CD14-positive monocyte (primary cell): ENCODE results near the gene FAM210B. TPM values are rescaled to one million over a fixed set of nuclear protein-coding genes. Genes with fewer than 3 reads are reported as not detected.
"Not testable (repeated sequence)": the region's sequence is repeated elsewhere in the genome, so short reads cannot be mapped to it uniquely, and the experiment has no call there.

Source experiments
- DNase-seq, 3 donors: peaks; one replicate each; pipeline ENCODE4 v3.0.0-alpha.2; 2011 to 2022
- H2AFZ ChIP-seq: 2 replicates; pipeline ENCODE4 v1.6.0; 2012; ENCODE audit warnings: mild to moderate bottlenecking, low read depth, low read length, inconsistent platforms; ENCODE audit not compliant: insufficient read depth, poor library complexity, severe bottlenecking
- H3K27ac ChIP-seq, 2 donors: 1 replicate in 1 of 2; 2 replicates in 1 of 2; pipeline ENCODE4 v1.5.1; 2012 to 2013; ENCODE audit warnings: low read length in 2 of 2, control low read depth in 1 of 2, inconsistent platforms in 1 of 2, low read depth in 1 of 2, mild to moderate bottlenecking in 1 of 2
- H3K27me3 ChIP-seq, 2 donors: one replicate each; pipeline versions ENCODE4 v1.6.0 to v1.6.1; 2011 to 2013; ENCODE audit warnings: low read length in 2 of 2; ENCODE audit not compliant: control insufficient read depth in 2 of 2, insufficient read depth in 2 of 2
- H3K36me3 ChIP-seq, 2 donors: replicated peaks in 1 of 2; 1 replicate in 1 of 2; 2 replicates in 1 of 2; pipeline versions ENCODE4 v1.5.1 to v1.6.1; 2012 to 2013; ENCODE audit warnings: low read length in 2 of 2, control low read depth in 1 of 2, inconsistent platforms in 1 of 2, mild to moderate bottlenecking in 1 of 2; ENCODE audit not compliant: insufficient read depth in 2 of 2, control insufficient read depth in 1 of 2
- H3K4me1 ChIP-seq, 2 donors: 1 replicate in 1 of 2; 2 replicates in 1 of 2; pipeline versions ENCODE4 v1.5.1 to v1.6.1; 2012 to 2013; ENCODE audit warnings: low read length in 2 of 2, control low read depth in 1 of 2, inconsistent platforms in 1 of 2, mild to moderate bottlenecking in 1 of 2, moderate library complexity in 1 of 2; ENCODE audit not compliant: insufficient read depth in 2 of 2, control insufficient read depth in 1 of 2
- H3K4me2 ChIP-seq: replicated peaks from 2 replicates; pipeline ENCODE3; 2012; ENCODE audit warnings: low read length, moderate library complexity, mild to moderate bottlenecking; ENCODE audit not compliant: poor library complexity, severe bottlenecking; ENCODE audit errors: extremely low read depth
- H3K4me3 ChIP-seq, 3 experiments: fragments of 200-600 bp in 1 of 3; sonication (generic) in 1 of 3; replicated peaks in 1 of 3; 1 replicate in 2 of 3; 2 replicates in 1 of 3; pipeline ENCODE4 v1.5.1; 2011 to 2013; ENCODE audit warnings: low read length in 3 of 3, mild to moderate bottlenecking in 3 of 3, control low read depth in 2 of 3, low read depth in 2 of 3, inconsistent platforms in 1 of 3, moderate library complexity in 1 of 3
- H3K79me2 ChIP-seq: 2 replicates; pipeline ENCODE4 v1.6.0; 2012; ENCODE audit warnings: mild to moderate bottlenecking, control low read depth, inconsistent platforms, low read length, moderate library complexity; ENCODE audit not compliant: insufficient read depth
- H3K9ac ChIP-seq: 2 replicates; pipeline ENCODE4 v1.6.0; 2017; ENCODE audit warnings: low read length, mild to moderate bottlenecking; ENCODE audit not compliant: insufficient read depth, poor library complexity, severe bottlenecking
- H3K9me3 ChIP-seq, 2 donors: replicated peaks in 1 of 2; 1 replicate in 1 of 2; 2 replicates in 1 of 2; pipeline versions ENCODE4 v1.5.1 to v1.6.1; 2012 to 2013; ENCODE audit warnings: low read length in 2 of 2, control low read depth in 1 of 2; ENCODE audit not compliant: control insufficient read depth in 1 of 2, insufficient read depth in 1 of 2
- H4K20me1 ChIP-seq: 2 replicates; pipeline ENCODE4 v1.6.0; 2012; ENCODE audit warnings: mild to moderate bottlenecking, low read length, control low read depth, moderate library complexity; ENCODE audit not compliant: insufficient read depth
- H3K27ac Mint-ChIP-seq, 7 donors: one replicate each; pipeline ENCODE4 v1.8.0; 2020; ENCODE audit warnings: mild to moderate bottlenecking in 7 of 7, mixed read lengths in 7 of 7, moderate library complexity in 6 of 7, inconsistent platforms in 2 of 7
- H3K27me3 Mint-ChIP-seq, 3 donors: one replicate each; pipeline ENCODE4 v1.8.0; 2021 to 2022; ENCODE audit warnings: low read depth in 3 of 3, mild to moderate bottlenecking in 3 of 3, mixed read lengths in 3 of 3, moderate library complexity in 3 of 3, inconsistent platforms in 1 of 3
- H3K36me3 Mint-ChIP-seq, 2 donors: one replicate each; pipeline ENCODE4 v1.8.0; 2020; ENCODE audit warnings: mixed read lengths in 2 of 2, inconsistent platforms in 1 of 2, mild to moderate bottlenecking in 1 of 2
- H3K4me1 Mint-ChIP-seq: one replicate; pipeline ENCODE4 v1.8.0; 2020; ENCODE audit warnings: mild to moderate bottlenecking, mixed read lengths
- H3K4me3 Mint-ChIP-seq, 2 donors: one replicate each; pipeline ENCODE4 v1.8.0; 2020; ENCODE audit warnings: mild to moderate bottlenecking in 2 of 2, mixed read lengths in 2 of 2, moderate library complexity in 1 of 2
- H3K9me3 Mint-ChIP-seq, 7 donors: one replicate each; pipeline ENCODE4 v1.8.0; 2020 to 2022; ENCODE audit warnings: mixed read lengths in 7 of 7, mild to moderate bottlenecking in 6 of 7, moderate library complexity in 6 of 7, inconsistent platforms in 2 of 7
- whole genome bisulfite sequencing: methylation state at CpG from one replicate; pipeline ENCODE4 v1.1.5; 2013; ENCODE audit warnings: missing lambda C conversion rate; ENCODE audit not compliant: insufficient coverage; 5-methylcytosine and 5-hydroxymethylcytosine counted together
- intact Hi-C, 2 donors: fragments of 100-400 bp; cut with micrococcal nuclease; formaldehyde crosslinking; loops; one replicate each; pipeline versions ENCODE4 v1.15.0 to v1.15.1; 2023
- polyA plus RNA-seq, 3 donors: library from polyadenylated mRNA; depleted of rRNA in 1 of 3; unstranded in 2 of 3; stranded (reverse) in 1 of 3; fragments of 300-500 nt in 2 of 3; fragments of >200 nt in 1 of 3; fragmentation: Illumina TruSeq in 2 of 3; gene quantifications; 1 replicate in 2 of 3; 2 replicates in 1 of 3; pipeline ENCODE4 v1.2.3, GENCODE V29; 2012 to 2021
- TF ChIP-seq, protein P1 (sequence below): fragments of 200-600 bp; IDR thresholded peaks from one replicate; pipeline ENCODE4 v1.8.0; 2022; ENCODE audit warnings: antibody characterized with exemption, mild to moderate bottlenecking

Gene FAM210B
- polyA plus RNA-seq, 3 donors = 15.2 to 41.3 (median 34.5) TPM

DNA sequence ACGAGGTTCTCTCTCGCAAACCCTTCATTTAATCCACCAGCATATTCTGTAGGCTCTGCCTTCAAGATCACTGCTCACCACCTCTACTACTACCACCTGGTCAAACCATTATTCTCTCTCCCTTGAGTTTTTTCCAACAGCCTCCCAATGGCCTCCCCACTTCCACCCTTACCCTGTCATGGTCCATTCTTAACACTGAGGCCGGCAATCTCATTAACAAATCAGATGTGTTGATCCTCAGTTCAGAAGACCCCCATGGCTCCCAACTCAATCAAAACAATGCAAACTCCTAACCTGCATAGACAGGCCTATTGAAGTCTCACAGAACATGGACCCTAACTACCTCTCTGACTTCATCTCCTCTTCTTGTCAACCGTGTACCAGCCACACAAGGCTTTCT is 31.0 kb downstream of the FAM210B start:
- H3K4me1 ChIP-seq = peaks cover 19 to 28% of the 10 kb centered on the region in 2 donors
- H2AFZ ChIP-seq = no peak overlapping the region
- TF ChIP-seq, protein P1, sequence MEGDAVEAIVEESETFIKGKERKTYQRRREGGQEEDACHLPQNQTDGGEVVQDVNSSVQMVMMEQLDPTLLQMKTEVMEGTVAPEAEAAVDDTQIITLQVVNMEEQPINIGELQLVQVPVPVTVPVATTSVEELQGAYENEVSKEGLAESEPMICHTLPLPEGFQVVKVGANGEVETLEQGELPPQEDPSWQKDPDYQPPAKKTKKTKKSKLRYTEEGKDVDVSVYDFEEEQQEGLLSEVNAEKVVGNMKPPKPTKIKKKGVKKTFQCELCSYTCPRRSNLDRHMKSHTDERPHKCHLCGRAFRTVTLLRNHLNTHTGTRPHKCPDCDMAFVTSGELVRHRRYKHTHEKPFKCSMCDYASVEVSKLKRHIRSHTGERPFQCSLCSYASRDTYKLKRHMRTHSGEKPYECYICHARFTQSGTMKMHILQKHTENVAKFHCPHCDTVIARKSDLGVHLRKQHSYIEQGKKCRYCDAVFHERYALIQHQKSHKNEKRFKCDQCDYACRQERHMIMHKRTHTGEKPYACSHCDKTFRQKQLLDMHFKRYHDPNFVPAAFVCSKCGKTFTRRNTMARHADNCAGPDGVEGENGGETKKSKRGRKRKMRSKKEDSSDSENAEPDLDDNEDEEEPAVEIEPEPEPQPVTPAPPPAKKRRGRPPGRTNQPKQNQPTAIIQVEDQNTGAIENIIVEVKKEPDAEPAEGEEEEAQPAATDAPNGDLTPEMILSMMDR = no peak
- WGBS = 93% methylated on average over 3 of the region's 4 CpGs
- no peaks in the 10 kb centered on the region for H3K9me3 ChIP-seq
- intact Hi-C loops = loop anchor here (5.0 kb wide), 2 partner anchors 37 to 77 kb away; partner anchors contain the start of gene RTF2 (in 2 of the 2)
- no peak overlapping the region for H3K9ac ChIP-seq
- H4K20me1 ChIP-seq = no peaks in the 10 kb centered on the region
- Mint-ChIP-seq H3K27me3 (peaks cover 0 to 1% (median 0%) of the 10 kb centered on the region in 3 donors), H3K4me3 (no peak overlapping the region), H3K27ac (peak overlapping the region in 5 of 7 donors; percentile 1 to 72 (median 55)), H3K9me3 (no peaks in the 10 kb centered on the region), H3K36me3 (peaks cover 37 to 45% of the 10 kb centered on the region in 2 donors), H3K4me1 (peaks cover 26% of the 10 kb centered on the region)
- no peaks in the 10 kb centered on the region for H3K27me3 ChIP-seq
- peaks cover 18 to 57% of the 10 kb centered on the region in 2 donors for H3K36me3 ChIP-seq
- no peak overlapping the region for H3K4me3 ChIP-seq
- H3K79me2 ChIP-seq = peaks cover 92% of the 10 kb centered on the region
- DNase-seq = no peak
- H3K4me2 ChIP-seq = no peak overlapping the region
- no peak overlapping the region for H3K27ac ChIP-seq

DNA sequence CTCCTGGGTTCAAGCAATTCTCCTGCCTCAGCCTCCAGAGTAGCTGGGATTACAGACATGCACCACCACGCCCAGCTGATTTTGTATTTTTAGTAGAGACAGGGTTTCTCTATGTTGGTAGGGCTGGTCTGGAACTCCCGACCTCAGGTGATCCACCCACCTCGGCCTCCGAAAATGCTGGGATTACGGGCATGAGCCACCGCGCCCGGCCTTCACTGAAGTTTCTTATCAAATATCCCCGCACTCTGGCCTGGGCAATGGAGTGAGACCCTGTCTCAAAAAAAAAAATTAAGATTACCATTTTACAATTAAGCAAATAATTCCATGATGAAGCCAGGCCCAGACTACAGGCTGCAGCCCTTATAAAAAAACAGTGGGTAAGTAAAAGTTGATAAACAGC is 31.6 kb downstream of the FAM210B start:
- H3K9ac ChIP-seq, DNase-seq, H3K9me3 ChIP-seq, H3K9me3 Mint-ChIP-seq, H4K20me1 ChIP-seq, H3K4me2 ChIP-seq, H2AFZ ChIP-seq, H3K27me3 ChIP-seq, H3K4me3 ChIP-seq, H3K27me3 Mint-ChIP-seq, H3K4me3 Mint-ChIP-seq: not testable (repeated sequence)
- H3K4me1 Mint-ChIP-seq = peaks cover 26% of the 10 kb centered on the region
- peaks cover 19 to 28% of the 10 kb centered on the region in 2 donors for H3K4me1 ChIP-seq
- H3K36me3 Mint-ChIP-seq = peaks cover 38 to 43% of the 10 kb centered on the region in 2 donors
- peak overlapping the region in 1 of 2 donors; percentile 85 for H3K27ac ChIP-seq
- WGBS = 100% methylated on average over 3 of the region's 9 CpGs
- intact Hi-C loops = loop anchor here (5.0 kb wide), 2 partner anchors 37 to 77 kb away; partner anchors contain the start of gene RTF2 (in 2 of the 2)
- H3K79me2 ChIP-seq = peaks cover 91% of the 10 kb centered on the region
- H3K27ac Mint-ChIP-seq = peak overlapping the region in 2 of 7 donors; percentile 1 to 72
- H3K36me3 ChIP-seq = peaks cover 18 to 57% of the 10 kb centered on the region in 2 donors
